SK-N-SH treated with all-trans-retinoic acid at 6 μM for 48 hours (cell line): ENCODE data around the gene PSME1.

Experiments used
- ARNTL ChIP-seq: fragments of 450-650 bp; formaldehyde crosslinking; IDR thresholded peaks from 2 replicates; pipeline ENCODE4 v1.5.0; 2020; ENCODE audit warnings: low read depth, mild to moderate bottlenecking, moderate library complexity, borderline replicate concordance
- BACH2 ChIP-seq: fragments of 250-450 bp; sonication (Bioruptor Pico); IDR thresholded peaks from 2 replicates; pipeline ENCODE4 v1.9.0; 2021; ENCODE audit warnings: mild to moderate bottlenecking, borderline replicate concordance
- CREB5 ChIP-seq: fragments of 250-450 bp; sonication (Bioruptor Pico); IDR thresholded peaks from 2 replicates; pipeline ENCODE4 v1.5.1; 2020; ENCODE audit warnings: low read depth, mild to moderate bottlenecking, moderate library complexity
- ESRRG ChIP-seq: fragments of 250-450 bp; sonication (Bioruptor Pico); IDR thresholded peaks from 2 replicates; pipeline ENCODE4 v1.6.1; 2021; ENCODE audit warnings: mild to moderate bottlenecking
- OSR1 ChIP-seq: fragments of 250-450 bp; sonication (Bioruptor Pico); IDR thresholded peaks from 2 replicates; pipeline ENCODE4 v1.8.0; 2022; ENCODE audit warnings: moderate library complexity, mild to moderate bottlenecking, inconsistent platforms
- RARB ChIP-seq: fragments of 250-450 bp; sonication (Bioruptor Pico); IDR thresholded peaks from 2 replicates; pipeline ENCODE4 v1.8.0; 2021; ENCODE audit warnings: mild to moderate bottlenecking, moderate library complexity
- SNAI2 ChIP-seq: fragments of 250-450 bp; sonication (Bioruptor Pico); IDR thresholded peaks from 2 replicates; pipeline ENCODE4 v1.5.0; 2020; ENCODE audit warnings: mild to moderate bottlenecking, moderate library complexity
- TOX ChIP-seq: fragments of 250-450 bp; sonication (Bioruptor Pico); IDR thresholded peaks from 2 replicates; pipeline ENCODE4 v1.8.0; 2021; ENCODE audit warnings: mild to moderate bottlenecking, moderate library complexity, borderline replicate concordance
- ZC3H10 ChIP-seq: fragments of 250-450 bp; sonication (Bioruptor Pico); IDR thresholded peaks from 2 replicates; pipeline ENCODE4 v1.5.1; 2021; ENCODE audit warnings: mild to moderate bottlenecking, moderate library complexity
- ZFP3 ChIP-seq: fragments of 250-450 bp; sonication (Bioruptor Pico); IDR thresholded peaks from 2 replicates; pipeline ENCODE4 v1.5.0; 2020; ENCODE audit warnings: mild to moderate bottlenecking, moderate library complexity
- ZFP30 ChIP-seq: fragments of 450-650 bp; formaldehyde crosslinking; IDR thresholded peaks from 2 replicates; pipeline ENCODE4 v1.5.0; 2022; ENCODE audit warnings: mild to moderate bottlenecking, moderate library complexity
- ZNF565 ChIP-seq: fragments of 450-650 bp; formaldehyde crosslinking; conservative IDR thresholded peaks from 2 replicates; pipeline ENCODE4 v1.5.0; 2020; ENCODE audit warnings: low read depth, mild to moderate bottlenecking, moderate library complexity
- ZNF8 ChIP-seq: fragments of 450-650 bp; formaldehyde crosslinking; IDR thresholded peaks from 2 replicates; pipeline ENCODE4 v1.5.0; 2020; ENCODE audit warnings: mild to moderate bottlenecking, moderate library complexity

DNA sequence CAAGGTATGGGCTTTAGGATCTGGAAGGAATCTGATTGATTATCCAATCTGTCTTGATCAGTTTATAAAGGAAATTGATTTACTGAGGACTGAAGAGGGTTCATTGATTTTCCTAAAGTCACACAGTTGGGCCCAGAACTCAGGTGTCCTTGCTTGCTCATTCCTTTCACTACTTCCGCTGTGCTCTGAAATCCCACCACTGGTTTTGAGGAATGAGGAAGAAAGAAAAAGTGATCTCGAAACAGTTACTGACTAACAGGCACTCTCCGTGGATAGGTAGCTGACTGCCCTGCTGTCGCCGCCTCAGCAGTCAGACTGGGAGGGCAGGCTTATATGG lies 5.6 kb upstream of the PSME1 start, which contains the start of gene FITM1:
- TF ChIP-seq ESRRG = no peak
- no peak for TF ChIP-seq ZC3H10 (CRISPR knock-in tag)
- no peak for TF ChIP-seq TOX (CRISPR knock-in tag)
- no peak for TF ChIP-seq ZFP30
- no peak for TF ChIP-seq ZFP3 (CRISPR knock-in tag)
- no peak for TF ChIP-seq ZNF565
- no peak for TF ChIP-seq ZNF8
- TF ChIP-seq BACH2 = no peak
- no peak for TF ChIP-seq OSR1 (CRISPR knock-in tag)
- TF ChIP-seq ARNTL (CRISPR knock-in tag) = no peak
- TF ChIP-seq SNAI2 (CRISPR knock-in tag) = no peak
- TF ChIP-seq RARB = no peak
- TF ChIP-seq CREB5 (CRISPR knock-in tag) = no peak
